HEK293 (cell line): Measurements from ENCODE around the gene SMAD1.

Experiments
- KLF10 ChIP-seq: fragments of 450-650 bp; IDR thresholded peaks from 2 replicates; pipeline ENCODE4 v1.5.1; 2018; ENCODE audit warnings: missing biosample characterization, mild to moderate bottlenecking, missing genetic modification characterization
- SCRT2 ChIP-seq: fragments of 450-650 bp; formaldehyde crosslinking; IDR thresholded peaks from 2 replicates; pipeline ENCODE4 v1.5.1; 2016; ENCODE audit warnings: missing biosample characterization, missing genetic modification characterization
- SP2 ChIP-seq: fragments of 450-650 bp; formaldehyde crosslinking; IDR thresholded peaks from 2 replicates; pipeline ENCODE4 v1.5.1; 2016; ENCODE audit warnings: missing biosample characterization, missing genetic modification characterization
- SP7 ChIP-seq: fragments of 450-650 bp; formaldehyde crosslinking; IDR thresholded peaks from 2 replicates; pipeline ENCODE4 v1.5.1; 2016; ENCODE audit warnings: missing biosample characterization, missing genetic modification characterization
- TRIM28 ChIP-seq: IDR thresholded peaks from 2 replicates; pipeline ENCODE4 v1.6.1; 2011; ENCODE audit warnings: low read length, control low read depth, borderline replicate concordance
- ZBTB21 ChIP-seq: fragments of 450-650 bp; formaldehyde crosslinking; IDR thresholded peaks from 2 replicates; pipeline ENCODE4 v1.5.1; 2017; ENCODE audit warnings: missing biosample characterization, missing genetic modification characterization
- ZFHX2 ChIP-seq: fragments of 450-650 bp; formaldehyde crosslinking; conservative IDR thresholded peaks from 2 replicates; pipeline ENCODE4 v1.5.1; 2016; ENCODE audit warnings: missing biosample characterization, missing genetic modification characterization
- ZNF133 ChIP-seq: fragments of 450-650 bp; formaldehyde crosslinking; IDR thresholded peaks from 2 replicates; pipeline ENCODE4 v1.5.1; 2016; ENCODE audit warnings: missing biosample characterization, missing genetic modification characterization
- ZNF155 ChIP-seq: fragments of 450-650 bp; formaldehyde crosslinking; IDR thresholded peaks from 2 replicates; pipeline ENCODE4 v1.5.1; 2016; ENCODE audit warnings: missing biosample characterization, missing genetic modification characterization
- ZNF174 ChIP-seq: fragments of 450-650 bp; formaldehyde crosslinking; IDR thresholded peaks from 2 replicates; pipeline ENCODE4 v1.5.0; 2017; ENCODE audit warnings: missing biosample characterization, mild to moderate bottlenecking, missing genetic modification characterization
- ZNF19 ChIP-seq: fragments of 450-650 bp; formaldehyde crosslinking; IDR thresholded peaks from 2 replicates; pipeline ENCODE4; 2016; ENCODE audit warnings: missing biosample characterization, missing genetic modification characterization, low read depth
- ZNF23 ChIP-seq: fragments of 450-650 bp; formaldehyde crosslinking; IDR thresholded peaks from 2 replicates; pipeline ENCODE4 v1.5.1; 2016; ENCODE audit warnings: missing biosample characterization, missing genetic modification characterization, borderline replicate concordance
- ZNF37A ChIP-seq: fragments of 450-650 bp; IDR thresholded peaks from 2 replicates; pipeline ENCODE4 v1.5.1; 2018; ENCODE audit warnings: missing biosample characterization, missing genetic modification characterization
- ZNF391 ChIP-seq: fragments of 450-650 bp; formaldehyde crosslinking; IDR thresholded peaks from 2 replicates; pipeline ENCODE4 v1.5.1; 2016; ENCODE audit warnings: low read depth, missing biosample characterization, missing genetic modification characterization, borderline replicate concordance
- ZNF404 ChIP-seq: fragments of 450-650 bp; formaldehyde crosslinking; IDR thresholded peaks from 2 replicates; pipeline ENCODE4 v1.5.1; 2017; ENCODE audit warnings: missing biosample characterization, missing genetic modification characterization
- ZNF501 ChIP-seq: fragments of 450-650 bp; formaldehyde crosslinking; IDR thresholded peaks from 2 replicates; pipeline ENCODE4 v1.5.1; 2016; ENCODE audit warnings: missing biosample characterization, missing genetic modification characterization
- ZNF529 ChIP-seq: fragments of 450-650 bp; formaldehyde crosslinking; IDR thresholded peaks from 2 replicates; pipeline ENCODE4 v1.5.1; 2017; ENCODE audit warnings: missing genetic modification characterization, missing biosample characterization; ENCODE audit not compliant: insufficient replicate concordance
- ZNF530 ChIP-seq: fragments of 450-650 bp; formaldehyde crosslinking; IDR thresholded peaks from 2 replicates; pipeline ENCODE4 v1.5.1; 2016; ENCODE audit warnings: low read depth, missing biosample characterization, missing genetic modification characterization
- ZNF548 ChIP-seq: fragments of 450-650 bp; formaldehyde crosslinking; IDR thresholded peaks from 2 replicates; pipeline ENCODE4 v1.5.1; 2016; ENCODE audit warnings: missing biosample characterization, missing genetic modification characterization
- ZNF549 ChIP-seq: fragments of 450-650 bp; IDR thresholded peaks from 2 replicates; pipeline ENCODE4 v1.5.1; 2018; ENCODE audit warnings: missing biosample characterization, missing genetic modification characterization, mild to moderate bottlenecking, inconsistent platforms, moderate library complexity
- ZNF585B ChIP-seq: fragments of 450-650 bp; formaldehyde crosslinking; IDR thresholded peaks from 2 replicates; pipeline ENCODE4 v1.5.1; 2016; ENCODE audit warnings: missing biosample characterization, missing genetic modification characterization
- ZNF610 ChIP-seq: fragments of 450-650 bp; formaldehyde crosslinking; IDR thresholded peaks from 2 replicates; pipeline ENCODE4 v1.5.1; 2016; ENCODE audit warnings: missing biosample characterization, missing genetic modification characterization, borderline replicate concordance
- ZNF654 ChIP-seq: fragments of 450-650 bp; formaldehyde crosslinking; IDR thresholded peaks from 2 replicates; pipeline ENCODE4 v1.5.1; 2016; ENCODE audit warnings: low read depth, missing biosample characterization, missing genetic modification characterization
- ZNF660 ChIP-seq: fragments of 450-650 bp; IDR thresholded peaks from 2 replicates; pipeline ENCODE4 v1.5.1; 2018; ENCODE audit warnings: missing biosample characterization, mild to moderate bottlenecking, missing genetic modification characterization
- ZNF664 ChIP-seq: fragments of 450-650 bp; formaldehyde crosslinking; IDR thresholded peaks from 2 replicates; pipeline ENCODE4 v1.5.1; 2016; ENCODE audit warnings: missing biosample characterization, missing genetic modification characterization
- ZNF670 ChIP-seq: fragments of 450-650 bp; formaldehyde crosslinking; IDR thresholded peaks from 2 replicates; pipeline ENCODE4 v1.5.1; 2016; ENCODE audit warnings: missing biosample characterization, missing genetic modification characterization, low read depth
- ZNF747 ChIP-seq: fragments of 450-650 bp; formaldehyde crosslinking; IDR thresholded peaks from 2 replicates; pipeline ENCODE4 v1.5.1; 2016; ENCODE audit warnings: missing biosample characterization, missing genetic modification characterization
- ZSCAN23 ChIP-seq: fragments of 450-650 bp; formaldehyde crosslinking; IDR thresholded peaks from 2 replicates; pipeline ENCODE4 v1.5.1; 2016; ENCODE audit warnings: missing biosample characterization, missing genetic modification characterization
- TF ChIP-seq, protein P1 (sequence below): fragments of 450-650 bp; formaldehyde crosslinking; IDR thresholded peaks from 2 replicates; pipeline ENCODE4 v1.5.1; 2017; ENCODE audit warnings: missing biosample characterization, missing genetic modification characterization
- TF ChIP-seq, protein P2 (sequence below): fragments of 450-650 bp; formaldehyde crosslinking; IDR thresholded peaks from 2 replicates; pipeline ENCODE4 v1.5.1; 2017; ENCODE audit warnings: missing biosample characterization, missing genetic modification characterization
- TF ChIP-seq, protein P3 (sequence below): fragments of 450-650 bp; formaldehyde crosslinking; IDR thresholded peaks from 2 replicates; pipeline ENCODE4 v1.5.1; 2017; ENCODE audit warnings: missing biosample characterization, missing genetic modification characterization
- TF ChIP-seq, protein P4 (sequence below): fragments of 450-650 bp; formaldehyde crosslinking; IDR thresholded peaks from 2 replicates; pipeline ENCODE4 v1.5.1; 2016; ENCODE audit warnings: missing biosample characterization, missing genetic modification characterization, borderline replicate concordance
- TF ChIP-seq, protein P5 (sequence below): fragments of 450-650 bp; formaldehyde crosslinking; IDR thresholded peaks from 2 replicates; pipeline ENCODE4 v1.5.1; 2017; ENCODE audit warnings: missing biosample characterization, mild to moderate bottlenecking, missing genetic modification characterization, moderate library complexity

Gene SMAD1

DNA sequence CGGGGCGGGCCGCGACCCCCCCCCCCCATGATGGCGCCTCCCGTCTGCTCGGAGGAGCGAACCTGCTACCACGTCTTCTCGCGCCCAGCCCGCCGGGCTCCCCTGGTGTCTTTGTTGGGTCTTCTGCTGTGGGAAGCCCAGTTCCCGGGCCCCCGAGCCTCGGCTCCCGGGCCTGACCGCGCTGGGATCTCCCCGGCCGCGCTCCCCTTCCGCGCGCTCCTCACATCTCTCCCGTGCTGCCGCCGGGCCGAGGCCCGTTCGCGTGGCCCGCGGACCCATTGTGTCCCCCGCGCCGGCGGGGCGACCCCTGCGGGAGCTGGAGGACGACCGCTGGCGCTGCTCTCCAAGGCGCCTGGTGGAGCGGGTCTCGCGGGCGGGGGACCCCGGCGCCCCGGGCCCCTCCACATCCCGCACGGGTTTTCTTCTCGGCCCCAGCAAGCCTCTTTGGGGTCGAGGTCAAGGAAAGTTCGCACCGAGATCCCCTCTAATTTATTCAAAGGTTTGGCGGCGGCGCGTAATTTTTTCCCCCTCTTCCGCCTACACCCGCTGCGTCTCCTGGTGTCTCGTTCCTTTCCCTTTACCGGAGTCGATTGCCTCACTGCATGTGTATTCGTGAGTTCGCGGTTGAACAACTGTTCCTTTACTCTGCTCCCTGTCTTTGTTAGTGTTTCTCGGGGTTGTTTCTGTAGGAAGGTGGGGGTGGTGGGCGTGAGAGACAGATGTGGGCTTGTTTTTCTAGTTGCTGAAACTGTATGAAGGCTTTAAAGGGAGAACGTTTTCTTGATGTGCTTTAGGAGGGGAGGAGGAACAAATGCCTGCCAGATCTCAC, 770 bp downstream of the SMAD1 start (continued):
- TF ChIP-seq, protein P1, sequence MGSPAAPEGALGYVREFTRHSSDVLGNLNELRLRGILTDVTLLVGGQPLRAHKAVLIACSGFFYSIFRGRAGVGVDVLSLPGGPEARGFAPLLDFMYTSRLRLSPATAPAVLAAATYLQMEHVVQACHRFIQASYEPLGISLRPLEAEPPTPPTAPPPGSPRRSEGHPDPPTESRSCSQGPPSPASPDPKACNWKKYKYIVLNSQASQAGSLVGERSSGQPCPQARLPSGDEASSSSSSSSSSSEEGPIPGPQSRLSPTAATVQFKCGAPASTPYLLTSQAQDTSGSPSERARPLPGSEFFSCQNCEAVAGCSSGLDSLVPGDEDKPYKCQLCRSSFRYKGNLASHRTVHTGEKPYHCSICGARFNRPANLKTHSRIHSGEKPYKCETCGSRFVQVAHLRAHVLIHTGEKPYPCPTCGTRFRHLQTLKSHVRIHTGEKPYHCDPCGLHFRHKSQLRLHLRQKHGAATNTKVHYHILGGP (tag by site-specific recombination) = no peak
- TF ChIP-seq, protein P2, sequence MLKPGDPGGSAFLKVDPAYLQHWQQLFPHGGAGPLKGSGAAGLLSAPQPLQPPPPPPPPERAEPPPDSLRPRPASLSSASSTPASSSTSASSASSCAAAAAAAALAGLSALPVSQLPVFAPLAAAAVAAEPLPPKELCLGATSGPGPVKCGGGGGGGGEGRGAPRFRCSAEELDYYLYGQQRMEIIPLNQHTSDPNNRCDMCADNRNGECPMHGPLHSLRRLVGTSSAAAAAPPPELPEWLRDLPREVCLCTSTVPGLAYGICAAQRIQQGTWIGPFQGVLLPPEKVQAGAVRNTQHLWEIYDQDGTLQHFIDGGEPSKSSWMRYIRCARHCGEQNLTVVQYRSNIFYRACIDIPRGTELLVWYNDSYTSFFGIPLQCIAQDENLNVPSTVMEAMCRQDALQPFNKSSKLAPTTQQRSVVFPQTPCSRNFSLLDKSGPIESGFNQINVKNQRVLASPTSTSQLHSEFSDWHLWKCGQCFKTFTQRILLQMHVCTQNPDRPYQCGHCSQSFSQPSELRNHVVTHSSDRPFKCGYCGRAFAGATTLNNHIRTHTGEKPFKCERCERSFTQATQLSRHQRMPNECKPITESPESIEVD (tag by site-specific recombination) = no peak
- TF ChIP-seq ZNF155 (tag by site-specific recombination) = no peak
- no peak for TF ChIP-seq ZNF133 (tag by site-specific recombination)
- TF ChIP-seq ZBTB21 = no peak
- no peak for TF ChIP-seq SP7
- no peak for TF ChIP-seq KLF10 (tag by site-specific recombination)
- TF ChIP-seq ZNF174 (tag by site-specific recombination) = no peak
- TF ChIP-seq ZNF391 = no peak
- no peak for TF ChIP-seq ZSCAN23
- TF ChIP-seq, protein P3, sequence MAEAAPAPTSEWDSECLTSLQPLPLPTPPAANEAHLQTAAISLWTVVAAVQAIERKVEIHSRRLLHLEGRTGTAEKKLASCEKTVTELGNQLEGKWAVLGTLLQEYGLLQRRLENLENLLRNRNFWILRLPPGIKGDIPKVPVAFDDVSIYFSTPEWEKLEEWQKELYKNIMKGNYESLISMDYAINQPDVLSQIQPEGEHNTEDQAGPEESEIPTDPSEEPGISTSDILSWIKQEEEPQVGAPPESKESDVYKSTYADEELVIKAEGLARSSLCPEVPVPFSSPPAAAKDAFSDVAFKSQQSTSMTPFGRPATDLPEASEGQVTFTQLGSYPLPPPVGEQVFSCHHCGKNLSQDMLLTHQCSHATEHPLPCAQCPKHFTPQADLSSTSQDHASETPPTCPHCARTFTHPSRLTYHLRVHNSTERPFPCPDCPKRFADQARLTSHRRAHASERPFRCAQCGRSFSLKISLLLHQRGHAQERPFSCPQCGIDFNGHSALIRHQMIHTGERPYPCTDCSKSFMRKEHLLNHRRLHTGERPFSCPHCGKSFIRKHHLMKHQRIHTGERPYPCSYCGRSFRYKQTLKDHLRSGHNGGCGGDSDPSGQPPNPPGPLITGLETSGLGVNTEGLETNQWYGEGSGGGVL (tag by site-specific recombination) = peak; percentile 75
- TF ChIP-seq TRIM28 = no peak
- no peak for TF ChIP-seq ZNF654
- TF ChIP-seq, protein P4, sequence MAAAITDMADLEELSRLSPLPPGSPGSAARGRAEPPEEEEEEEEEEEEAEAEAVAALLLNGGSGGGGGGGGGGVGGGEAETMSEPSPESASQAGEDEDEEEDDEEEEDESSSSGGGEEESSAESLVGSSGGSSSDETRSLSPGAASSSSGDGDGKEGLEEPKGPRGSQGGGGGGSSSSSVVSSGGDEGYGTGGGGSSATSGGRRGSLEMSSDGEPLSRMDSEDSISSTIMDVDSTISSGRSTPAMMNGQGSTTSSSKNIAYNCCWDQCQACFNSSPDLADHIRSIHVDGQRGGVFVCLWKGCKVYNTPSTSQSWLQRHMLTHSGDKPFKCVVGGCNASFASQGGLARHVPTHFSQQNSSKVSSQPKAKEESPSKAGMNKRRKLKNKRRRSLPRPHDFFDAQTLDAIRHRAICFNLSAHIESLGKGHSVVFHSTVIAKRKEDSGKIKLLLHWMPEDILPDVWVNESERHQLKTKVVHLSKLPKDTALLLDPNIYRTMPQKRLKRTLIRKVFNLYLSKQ (tag by site-specific recombination) = no peak
- 0 out of 2 replicates have a peak, but pooled peaks have one; percentile 30 for TF ChIP-seq ZNF501 (tag by site-specific recombination)
- TF ChIP-seq SP2 (tag by site-specific recombination) = no peak
- TF ChIP-seq ZNF664 = no peak
- no peak for TF ChIP-seq ZNF37A (tag by site-specific recombination)
- TF ChIP-seq ZNF530 (tag by site-specific recombination) = no peak
- no peak for TF ChIP-seq ZNF529 (tag by site-specific recombination)
- TF ChIP-seq ZNF670 (tag by site-specific recombination) = no peak
- no peak for TF ChIP-seq ZNF548 (tag by site-specific recombination)
- no peak for TF ChIP-seq ZNF610
- peak; percentile 96 for TF ChIP-seq ZFHX2 (tag by site-specific recombination)
- no peak for TF ChIP-seq ZNF585B (tag by site-specific recombination)
- no peak for TF ChIP-seq ZNF747 (tag by site-specific recombination)
- TF ChIP-seq ZNF404 (tag by site-specific recombination) = no peak
- no peak for TF ChIP-seq SCRT2 (tag by site-specific recombination)
- TF ChIP-seq ZNF19 (tag by site-specific recombination) = no peak
- TF ChIP-seq, protein P5, sequence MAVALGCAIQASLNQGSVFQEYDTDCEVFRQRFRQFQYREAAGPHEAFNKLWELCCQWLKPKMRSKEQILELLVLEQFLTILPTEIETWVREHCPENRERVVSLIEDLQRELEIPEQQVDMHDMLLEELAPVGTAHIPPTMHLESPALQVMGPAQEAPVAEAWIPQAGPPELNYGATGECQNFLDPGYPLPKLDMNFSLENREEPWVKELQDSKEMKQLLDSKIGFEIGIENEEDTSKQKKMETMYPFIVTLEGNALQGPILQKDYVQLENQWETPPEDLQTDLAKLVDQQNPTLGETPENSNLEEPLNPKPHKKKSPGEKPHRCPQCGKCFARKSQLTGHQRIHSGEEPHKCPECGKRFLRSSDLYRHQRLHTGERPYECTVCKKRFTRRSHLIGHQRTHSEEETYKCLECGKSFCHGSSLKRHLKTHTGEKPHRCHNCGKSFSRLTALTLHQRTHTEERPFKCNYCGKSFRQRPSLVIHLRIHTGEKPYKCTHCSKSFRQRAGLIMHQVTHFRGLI = no peak
- no peak for TF ChIP-seq ZNF660 (tag by site-specific recombination)
- TF ChIP-seq ZNF549 (tag by site-specific recombination) = no peak
- no peak for TF ChIP-seq ZNF23
